ENCODE measurements around the gene ITPKA. TPM values are rescaled to one million over a fixed set of nuclear protein-coding genes. Genes with fewer than 3 reads are reported as not detected.
A peak's percentile ranks its signal among the peaks of the same experiment; 100 is the strongest.
"Not testable (repeated sequence)": the region's sequence is repeated elsewhere in the genome, so short reads cannot be mapped to it uniquely, and the experiment has no call there.

ITPKA gene
- total RNA-seq, 1 donor from 2014 or later = 0.79 TPM

DNA sequence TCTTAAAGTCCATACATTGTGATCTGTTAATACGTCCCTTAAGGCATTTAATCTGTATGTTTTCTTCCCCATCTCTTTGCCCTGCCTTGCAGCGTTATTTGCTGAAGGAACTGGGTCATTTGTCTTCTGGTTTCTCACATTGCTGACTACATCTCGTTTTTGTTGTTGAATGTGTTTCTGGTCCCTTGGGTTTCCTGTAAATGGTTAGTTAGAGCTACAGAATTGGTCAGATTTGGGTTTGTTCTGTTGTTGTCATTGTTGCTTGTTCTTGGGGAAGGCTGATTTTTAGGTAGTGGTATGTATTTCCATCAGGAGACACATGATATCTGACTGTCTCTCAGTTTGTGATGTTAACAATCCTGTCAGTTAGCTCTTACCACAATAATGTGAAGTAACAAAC is 27.0 kb upstream of the ITPKA start:
- no peak for FAIRE-seq
- H3K36me3 ChIP-seq (ENCODE audit: control insufficient read depth, insufficient read depth, low read length) = peaks cover 9% of the 10 kb centered on the region

GRCh38 chr15:41469644-41470043 is 24.0 kb upstream of the ITPKA start:
- H3K36me3 ChIP-seq (ENCODE audit: control insufficient read depth, insufficient read depth, low read length) = peaks cover 11% of the 10 kb centered on the region
- not testable (repeated sequence) for H3K27me3 ChIP-seq (ENCODE audit: control insufficient read depth, insufficient read depth, low read length); DNase-seq (ENCODE audit: low read depth); FAIRE-seq; H3K4me3 ChIP-seq (ENCODE audit: low read depth, low read length)

More for the DNA sequence above, 27.0 kb upstream of the ITPKA start:
- DNase-seq (ENCODE audit: low read depth) = no peak
- Histone ChIP-seq H3K4me3 (ENCODE audit: low read depth, low read length) (no peak overlapping the region), H3K27me3 (ENCODE audit: control insufficient read depth, insufficient read depth, low read length) (no peaks in the 10 kb centered on the region)
- TF ChIP-seq CTCF (IDR thresholded peaks at IDR 0.05; ENCODE audit: insufficient read depth, low read length, severe bottlenecking) = no peak

DNA sequence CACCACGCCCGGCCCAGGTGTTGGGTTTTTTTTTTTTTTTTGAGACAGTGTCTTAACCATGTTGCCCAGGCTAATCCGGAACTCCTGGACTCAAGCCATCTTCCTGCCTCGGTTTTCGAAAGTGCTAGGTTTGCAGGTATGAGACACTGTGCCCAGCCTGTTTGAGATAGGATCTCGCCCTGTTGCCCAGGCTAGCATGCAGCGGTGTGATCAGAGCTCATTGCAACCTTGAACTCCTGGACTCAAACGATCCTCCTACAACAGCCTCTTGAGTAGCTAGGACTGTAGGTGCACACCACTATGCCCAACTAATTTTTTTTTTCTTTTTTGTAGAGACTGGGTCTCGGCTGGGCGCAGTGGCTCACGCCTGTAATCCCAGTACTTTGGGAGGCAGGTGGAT is 20.3 kb upstream of the ITPKA start:
- FAIRE-seq = no peak
- no peak for TF ChIP-seq CTCF (IDR thresholded peaks at IDR 0.05; ENCODE audit: insufficient read depth, low read length, severe bottlenecking)
- Histone ChIP-seq H3K4me3 (ENCODE audit: low read depth, low read length) (no peak overlapping the region), H3K27me3 (ENCODE audit: control insufficient read depth, insufficient read depth, low read length) (no peaks in the 10 kb centered on the region), H3K36me3 (ENCODE audit: control insufficient read depth, insufficient read depth, low read length) (peaks cover 16% of the 10 kb centered on the region)
- DNase-seq (ENCODE audit: low read depth) = no peak

GRCh38 chr15:41474436-41474835 is 19.2 kb upstream of the ITPKA start:
- no peak for TF ChIP-seq CTCF (IDR thresholded peaks at IDR 0.05; ENCODE audit: insufficient read depth, low read length, severe bottlenecking)
- peaks cover 22% of the 10 kb centered on the region for H3K36me3 ChIP-seq (ENCODE audit: control insufficient read depth, insufficient read depth, low read length)
- no peaks in the 10 kb centered on the region for H3K27me3 ChIP-seq (ENCODE audit: control insufficient read depth, insufficient read depth, low read length)
- no peak for DNase-seq (ENCODE audit: low read depth)
- H3K4me3 ChIP-seq (ENCODE audit: low read depth, low read length) = no peak overlapping the region
- FAIRE-seq = no peak

- DNase-seq (ENCODE audit: low read depth) = no peak
- peak; percentile 52 for FAIRE-seq
- peaks cover 22% of the 10 kb centered on the region for H3K36me3 ChIP-seq (ENCODE audit: control insufficient read depth, insufficient read depth, low read length)
These were observed 18.7 kb upstream of the ITPKA start for GRCh38 chr15:41474941-41475340.

GRCh38 chr15:41476416-41477048 is 17.1 kb upstream of the ITPKA start:
- H3K4me3 ChIP-seq (ENCODE audit: low read depth, low read length) = no peak overlapping the region
- TF ChIP-seq CTCF (IDR thresholded peaks at IDR 0.05; ENCODE audit: insufficient read depth, low read length, severe bottlenecking) = no peak
- FAIRE-seq = peak; percentile 60
- DNase-seq (ENCODE audit: low read depth) = no peak
- peaks cover 20% of the 10 kb centered on the region for H3K36me3 ChIP-seq (ENCODE audit: control insufficient read depth, insufficient read depth, low read length)
- H3K27me3 ChIP-seq (ENCODE audit: control insufficient read depth, insufficient read depth, low read length) = no peaks in the 10 kb centered on the region

More at GRCh38 chr15:41474941-41475340, 18.7 kb upstream of the ITPKA start:
- no peak for TF ChIP-seq CTCF (IDR thresholded peaks at IDR 0.05; ENCODE audit: insufficient read depth, low read length, severe bottlenecking)
- Histone ChIP-seq H3K4me3 (ENCODE audit: low read depth, low read length) (no peak overlapping the region), H3K27me3 (ENCODE audit: control insufficient read depth, insufficient read depth, low read length) (no peaks in the 10 kb centered on the region)
